Muscle layer of duodenum (tissue), 2 donors: ENCODE data around the gene PELI2.
"Not testable (repeated sequence)": the region's sequence is repeated elsewhere in the genome, so short reads cannot be mapped to it uniquely, and the experiment has no call there.

Experiments used
- H3K27ac ChIP-seq: one replicate; pipeline ENCODE4 v1.7.0; 2013; ENCODE audit warnings: mild to moderate bottlenecking, low read length
- H3K27me3 ChIP-seq: one replicate; pipeline ENCODE4 v1.7.0; 2013; ENCODE audit warnings: low read depth, mild to moderate bottlenecking, control low read depth, low read length
- H3K36me3 ChIP-seq, 2 donors: one replicate each; pipeline ENCODE4 v1.7.0; 2013; ENCODE audit warnings: low read length in 2 of 2, control low read depth in 1 of 2, mild to moderate bottlenecking in 1 of 2; ENCODE audit not compliant: insufficient read depth in 2 of 2, control insufficient read depth in 1 of 2
- H3K4me1 ChIP-seq, 2 donors: one replicate each; pipeline ENCODE4 v1.7.0; 2013; ENCODE audit warnings: low read length in 2 of 2, mild to moderate bottlenecking in 2 of 2, control low read depth in 1 of 2, moderate library complexity in 1 of 2; ENCODE audit not compliant: insufficient read depth in 2 of 2, control insufficient read depth in 1 of 2
- H3K4me3 ChIP-seq, 2 donors: one replicate each; pipeline ENCODE4 v1.7.0; 2013; ENCODE audit warnings: low read length in 2 of 2, low read depth in 1 of 2, mild to moderate bottlenecking in 1 of 2
- H3K9me3 ChIP-seq, 2 donors: one replicate each; pipeline ENCODE4 v1.7.0; 2013; ENCODE audit warnings: low read length in 2 of 2, control low read depth in 1 of 2, mild to moderate bottlenecking in 1 of 2; ENCODE audit not compliant: control insufficient read depth in 1 of 2
- donor health status: healthy.

Gene PELI2

GRCh38 chr14:56159066-56159465, 40.9 kb downstream of the PELI2 start:
- Histone ChIP-seq H3K27ac (no peak overlapping the region), H3K27me3 (no peaks in the 10 kb centered on the region), H3K9me3 (peaks cover 3 to 9% of the 10 kb centered on the region in 2 donors), H3K4me3 (no peak overlapping the region), H3K36me3 (no peaks in the 10 kb centered on the region), H3K4me1 (no peaks in the 10 kb centered on the region)

- Histone ChIP-seq H3K27me3 (no peaks in the 10 kb centered on the region), H3K4me3 (no peak overlapping the region), H3K27ac (no peak overlapping the region), H3K36me3 (no peaks in the 10 kb centered on the region), H3K4me1 (no peaks in the 10 kb centered on the region), H3K9me3 (peaks cover 3 to 9% of the 10 kb centered on the region in 2 donors)
Observed at GRCh38 chr14:56160088-56160487, 41.9 kb downstream of the PELI2 start.

GRCh38 chr14:56161658-56162057, 43.4 kb downstream of the PELI2 start:
- peaks cover 3 to 15% of the 10 kb centered on the region in 2 donors for H3K9me3 ChIP-seq
- no peak overlapping the region for H3K27ac ChIP-seq
- H3K36me3 ChIP-seq = no peaks in the 10 kb centered on the region
- no peaks in the 10 kb centered on the region for H3K27me3 ChIP-seq
- no peak overlapping the region for H3K4me3 ChIP-seq
- H3K4me1 ChIP-seq = no peaks in the 10 kb centered on the region

GRCh38 chr14:56162476-56162875, 44.3 kb downstream of the PELI2 start:
- Histone ChIP-seq H3K9me3 (peaks cover 3 to 15% of the 10 kb centered on the region in 2 donors), H3K36me3 (no peaks in the 10 kb centered on the region)

GRCh38 chr14:56166579-56166978, 48.4 kb downstream of the PELI2 start:
- not testable (repeated sequence) for H3K27me3 ChIP-seq, H3K4me1 ChIP-seq, H3K27ac ChIP-seq, H3K36me3 ChIP-seq, H3K4me3 ChIP-seq
- H3K9me3 ChIP-seq = peaks cover 3 to 15% of the 10 kb centered on the region in 2 donors

More at GRCh38 chr14:56162476-56162875, 44.3 kb downstream of the PELI2 start:
- Histone ChIP-seq H3K27ac (no peak overlapping the region), H3K4me3 (no peak overlapping the region), H3K27me3 (no peaks in the 10 kb centered on the region), H3K4me1 (no peaks in the 10 kb centered on the region)

- Histone ChIP-seq H3K27me3 (no peaks in the 10 kb centered on the region), H3K27ac (no peak overlapping the region), H3K36me3 (no peaks in the 10 kb centered on the region), H3K4me3 (no peak overlapping the region), H3K4me1 (peaks cover 8 to 24% of the 10 kb centered on the region in 2 donors), H3K9me3 (peaks cover 3 to 15% of the 10 kb centered on the region in 2 donors)
Observed at GRCh38 chr14:56168007-56168616, 49.9 kb downstream of the PELI2 start.

- no peak overlapping the region for H3K4me3 ChIP-seq
- no peak overlapping the region for H3K27ac ChIP-seq
- peaks cover 8 to 26% of the 10 kb centered on the region in 2 donors for H3K4me1 ChIP-seq
- no peaks in the 10 kb centered on the region for H3K27me3 ChIP-seq
- H3K36me3 ChIP-seq = no peaks in the 10 kb centered on the region
- peaks cover 0 to 6% of the 10 kb centered on the region in 2 donors for H3K9me3 ChIP-seq
Observed at GRCh38 chr14:56170028-56170427, 51.8 kb downstream of the PELI2 start.

GRCh38 chr14:56170877-56171422, 52.7 kb downstream of the PELI2 start:
- H3K27ac ChIP-seq = no peak overlapping the region
- H3K4me1 ChIP-seq = peaks cover 13 to 35% of the 10 kb centered on the region in 2 donors
- peaks cover 0 to 6% of the 10 kb centered on the region in 2 donors for H3K9me3 ChIP-seq
- no peaks in the 10 kb centered on the region for H3K27me3 ChIP-seq
- no peaks in the 10 kb centered on the region for H3K36me3 ChIP-seq
- no peak overlapping the region for H3K4me3 ChIP-seq

GRCh38 chr14:56172074-56172473, 53.9 kb downstream of the PELI2 start:
- H3K27ac ChIP-seq = no peak overlapping the region
- H3K4me3 ChIP-seq = no peak overlapping the region
- no peaks in the 10 kb centered on the region for H3K9me3 ChIP-seq
- H3K27me3 ChIP-seq = no peaks in the 10 kb centered on the region
- peaks cover 13 to 39% of the 10 kb centered on the region in 2 donors for H3K4me1 ChIP-seq
- no peaks in the 10 kb centered on the region for H3K36me3 ChIP-seq

GRCh38 chr14:56172571-56172971, 54.4 kb downstream of the PELI2 start:
- H3K27ac ChIP-seq = no peak overlapping the region
- H3K4me1 ChIP-seq = peaks cover 13 to 39% of the 10 kb centered on the region in 2 donors

GRCh38 chr14:56173365-56173922, 55.2 kb downstream of the PELI2 start:
- no peak overlapping the region for H3K4me3 ChIP-seq
- no peaks in the 10 kb centered on the region for H3K27me3 ChIP-seq
- H3K9me3 ChIP-seq = no peaks in the 10 kb centered on the region
- peaks cover 13 to 39% of the 10 kb centered on the region in 2 donors for H3K4me1 ChIP-seq
- H3K36me3 ChIP-seq = no peaks in the 10 kb centered on the region
- no peak overlapping the region for H3K27ac ChIP-seq

More at GRCh38 chr14:56172571-56172971, 54.4 kb downstream of the PELI2 start:
- Histone ChIP-seq H3K36me3 (no peaks in the 10 kb centered on the region), H3K9me3 (no peaks in the 10 kb centered on the region), H3K27me3 (no peaks in the 10 kb centered on the region), H3K4me3 (no peak overlapping the region)
